Liver (tissue), 3 donors: Measurements from ENCODE around the gene ABHD17A.

Experiments used
- FOXA1 ChIP-seq: IDR thresholded peaks from 2 replicates; pipeline ENCODE4 v1.6.1; 2016; ENCODE audit warnings: antibody characterized with exemption
- GABPA ChIP-seq, 2 donors: IDR thresholded peaks in 1 of 2; conservative IDR thresholded peaks in 1 of 2; 2 replicates each; pipeline ENCODE4 v1.6.1; 2016; ENCODE audit warnings: antibody characterized with exemption in 2 of 2, mild to moderate bottlenecking in 1 of 2, moderate library complexity in 1 of 2
- HNF4G ChIP-seq: IDR thresholded peaks from 2 replicates; pipeline ENCODE4 v1.6.1; 2016; ENCODE audit warnings: antibody characterized with exemption
- JUND ChIP-seq, 2 donors: IDR thresholded peaks; 2 replicates each; pipeline ENCODE4 v1.6.1; 2016; ENCODE audit warnings: antibody characterized with exemption in 2 of 2
- RAD21 ChIP-seq, 2 donors: IDR thresholded peaks; 2 replicates each; pipeline ENCODE4 v1.6.1; 2016; ENCODE audit warnings: antibody characterized with exemption in 2 of 2, mild to moderate bottlenecking in 2 of 2
- SP1 ChIP-seq: IDR thresholded peaks from 2 replicates; pipeline ENCODE4 v1.6.1; 2018; ENCODE audit warnings: antibody characterized with exemption, mild to moderate bottlenecking
- TAF1 ChIP-seq: conservative IDR thresholded peaks from 2 replicates; pipeline ENCODE4 v1.6.1; 2016; ENCODE audit warnings: antibody characterized with exemption, mild to moderate bottlenecking
- YY1 ChIP-seq: IDR thresholded peaks from 2 replicates; pipeline ENCODE4 v1.6.1; 2016; ENCODE audit warnings: antibody characterized with exemption, mild to moderate bottlenecking
- TF ChIP-seq, protein P1 (sequence below): IDR thresholded peaks from 2 replicates; pipeline ENCODE4 v1.6.1; 2016; ENCODE audit warnings: antibody characterized with exemption, mild to moderate bottlenecking
- TF ChIP-seq, protein P2 (sequence below): fragments of 150-350 bp; IDR thresholded peaks from 2 replicates; pipeline ENCODE4 v1.5.1; 2017; ENCODE audit warnings: improper control_type of control experiment, low read depth, low read length; ENCODE audit not compliant: missing input control
- TF ChIP-seq, protein P3 (sequence below): IDR thresholded peaks from 2 replicates; pipeline ENCODE4 v1.6.1; 2016; ENCODE audit warnings: antibody characterized with exemption
- TF ChIP-seq, protein P4 (sequence below): IDR thresholded peaks from 2 replicates; pipeline ENCODE4 v1.6.1; 2016; ENCODE audit warnings: antibody characterized with exemption
- TF ChIP-seq, protein P5 (sequence below): IDR thresholded peaks from 2 replicates; pipeline ENCODE4 v1.6.1; 2016; ENCODE audit warnings: antibody characterized with exemption
- donor health status: healthy.
- donor health status: healthy.

DNA sequence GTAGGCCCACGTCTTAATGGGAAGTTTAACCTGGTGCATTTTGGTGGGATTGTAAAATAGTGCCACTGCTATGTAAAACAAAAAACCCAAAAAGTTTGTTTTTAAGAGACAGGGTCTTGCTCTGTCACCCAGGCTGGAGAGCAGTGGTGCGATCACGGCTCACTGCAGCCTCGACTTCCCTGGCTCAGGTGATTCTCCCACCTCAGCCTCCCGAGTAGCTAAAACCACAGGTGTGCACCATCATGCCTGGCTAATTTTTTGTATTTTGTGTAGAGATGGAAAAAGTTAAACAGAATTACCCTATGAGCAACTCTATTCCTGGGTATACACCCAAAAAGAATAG, 36.2 kb downstream of the ABHD17A start:
- no peak for TF ChIP-seq TAF1
- TF ChIP-seq, protein P1, sequence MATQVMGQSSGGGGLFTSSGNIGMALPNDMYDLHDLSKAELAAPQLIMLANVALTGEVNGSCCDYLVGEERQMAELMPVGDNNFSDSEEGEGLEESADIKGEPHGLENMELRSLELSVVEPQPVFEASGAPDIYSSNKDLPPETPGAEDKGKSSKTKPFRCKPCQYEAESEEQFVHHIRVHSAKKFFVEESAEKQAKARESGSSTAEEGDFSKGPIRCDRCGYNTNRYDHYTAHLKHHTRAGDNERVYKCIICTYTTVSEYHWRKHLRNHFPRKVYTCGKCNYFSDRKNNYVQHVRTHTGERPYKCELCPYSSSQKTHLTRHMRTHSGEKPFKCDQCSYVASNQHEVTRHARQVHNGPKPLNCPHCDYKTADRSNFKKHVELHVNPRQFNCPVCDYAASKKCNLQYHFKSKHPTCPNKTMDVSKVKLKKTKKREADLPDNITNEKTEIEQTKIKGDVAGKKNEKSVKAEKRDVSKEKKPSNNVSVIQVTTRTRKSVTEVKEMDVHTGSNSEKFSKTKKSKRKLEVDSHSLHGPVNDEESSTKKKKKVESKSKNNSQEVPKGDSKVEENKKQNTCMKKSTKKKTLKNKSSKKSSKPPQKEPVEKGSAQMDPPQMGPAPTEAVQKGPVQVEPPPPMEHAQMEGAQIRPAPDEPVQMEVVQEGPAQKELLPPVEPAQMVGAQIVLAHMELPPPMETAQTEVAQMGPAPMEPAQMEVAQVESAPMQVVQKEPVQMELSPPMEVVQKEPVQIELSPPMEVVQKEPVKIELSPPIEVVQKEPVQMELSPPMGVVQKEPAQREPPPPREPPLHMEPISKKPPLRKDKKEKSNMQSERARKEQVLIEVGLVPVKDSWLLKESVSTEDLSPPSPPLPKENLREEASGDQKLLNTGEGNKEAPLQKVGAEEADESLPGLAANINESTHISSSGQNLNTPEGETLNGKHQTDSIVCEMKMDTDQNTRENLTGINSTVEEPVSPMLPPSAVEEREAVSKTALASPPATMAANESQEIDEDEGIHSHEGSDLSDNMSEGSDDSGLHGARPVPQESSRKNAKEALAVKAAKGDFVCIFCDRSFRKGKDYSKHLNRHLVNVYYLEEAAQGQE: no peak
- TF ChIP-seq, protein P2, sequence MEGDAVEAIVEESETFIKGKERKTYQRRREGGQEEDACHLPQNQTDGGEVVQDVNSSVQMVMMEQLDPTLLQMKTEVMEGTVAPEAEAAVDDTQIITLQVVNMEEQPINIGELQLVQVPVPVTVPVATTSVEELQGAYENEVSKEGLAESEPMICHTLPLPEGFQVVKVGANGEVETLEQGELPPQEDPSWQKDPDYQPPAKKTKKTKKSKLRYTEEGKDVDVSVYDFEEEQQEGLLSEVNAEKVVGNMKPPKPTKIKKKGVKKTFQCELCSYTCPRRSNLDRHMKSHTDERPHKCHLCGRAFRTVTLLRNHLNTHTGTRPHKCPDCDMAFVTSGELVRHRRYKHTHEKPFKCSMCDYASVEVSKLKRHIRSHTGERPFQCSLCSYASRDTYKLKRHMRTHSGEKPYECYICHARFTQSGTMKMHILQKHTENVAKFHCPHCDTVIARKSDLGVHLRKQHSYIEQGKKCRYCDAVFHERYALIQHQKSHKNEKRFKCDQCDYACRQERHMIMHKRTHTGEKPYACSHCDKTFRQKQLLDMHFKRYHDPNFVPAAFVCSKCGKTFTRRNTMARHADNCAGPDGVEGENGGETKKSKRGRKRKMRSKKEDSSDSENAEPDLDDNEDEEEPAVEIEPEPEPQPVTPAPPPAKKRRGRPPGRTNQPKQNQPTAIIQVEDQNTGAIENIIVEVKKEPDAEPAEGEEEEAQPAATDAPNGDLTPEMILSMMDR: no peak
- TF ChIP-seq RAD21 (IDR thresholded peaks at IDR 0.05): no peak
- TF ChIP-seq YY1: no peak
- TF ChIP-seq, protein P3, sequence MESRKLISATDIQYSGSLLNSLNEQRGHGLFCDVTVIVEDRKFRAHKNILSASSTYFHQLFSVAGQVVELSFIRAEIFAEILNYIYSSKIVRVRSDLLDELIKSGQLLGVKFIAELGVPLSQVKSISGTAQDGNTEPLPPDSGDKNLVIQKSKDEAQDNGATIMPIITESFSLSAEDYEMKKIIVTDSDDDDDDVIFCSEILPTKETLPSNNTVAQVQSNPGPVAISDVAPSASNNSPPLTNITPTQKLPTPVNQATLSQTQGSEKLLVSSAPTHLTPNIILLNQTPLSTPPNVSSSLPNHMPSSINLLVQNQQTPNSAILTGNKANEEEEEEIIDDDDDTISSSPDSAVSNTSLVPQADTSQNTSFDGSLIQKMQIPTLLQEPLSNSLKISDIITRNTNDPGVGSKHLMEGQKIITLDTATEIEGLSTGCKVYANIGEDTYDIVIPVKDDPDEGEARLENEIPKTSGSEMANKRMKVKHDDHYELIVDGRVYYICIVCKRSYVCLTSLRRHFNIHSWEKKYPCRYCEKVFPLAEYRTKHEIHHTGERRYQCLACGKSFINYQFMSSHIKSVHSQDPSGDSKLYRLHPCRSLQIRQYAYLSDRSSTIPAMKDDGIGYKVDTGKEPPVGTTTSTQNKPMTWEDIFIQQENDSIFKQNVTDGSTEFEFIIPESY: no peak
- TF ChIP-seq, protein P4, sequence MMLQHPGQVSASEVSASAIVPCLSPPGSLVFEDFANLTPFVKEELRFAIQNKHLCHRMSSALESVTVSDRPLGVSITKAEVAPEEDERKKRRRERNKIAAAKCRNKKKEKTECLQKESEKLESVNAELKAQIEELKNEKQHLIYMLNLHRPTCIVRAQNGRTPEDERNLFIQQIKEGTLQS: no peak
- TF ChIP-seq, protein P5, sequence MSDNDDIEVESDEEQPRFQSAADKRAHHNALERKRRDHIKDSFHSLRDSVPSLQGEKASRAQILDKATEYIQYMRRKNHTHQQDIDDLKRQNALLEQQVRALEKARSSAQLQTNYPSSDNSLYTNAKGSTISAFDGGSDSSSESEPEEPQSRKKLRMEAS: no peak
- no peak for TF ChIP-seq FOXA1
- no peak for TF ChIP-seq SP1
- TF ChIP-seq HNF4G: no peak
- TF ChIP-seq JUND (IDR thresholded peaks at IDR 0.05): no peak
- no peak for TF ChIP-seq GABPA (IDR thresholded peaks at IDR 0.05 in 1 of 2, conservative IDR thresholded peaks at IDR 0.05 in 1 of 2)
